H9 (cell line): ENCODE results near the gene ARHGAP24. TPM values are rescaled to one million over a fixed set of nuclear protein-coding genes. Genes with fewer than 3 reads are reported as not detected.

Source experiments
- DNase-seq: peaks from one replicate; pipeline ENCODE4 v3.0.0-alpha.2; 2017
- H2AFZ ChIP-seq: one replicate; pipeline ENCODE4 v1.6.1; 2013; ENCODE audit warnings: mild to moderate bottlenecking, low read length, control low read depth, moderate library complexity
- H2AK5ac ChIP-seq: 2 replicates; pipeline ENCODE4 v1.6.1; 2013; ENCODE audit warnings: low read length, control low read depth, mixed read lengths; ENCODE audit not compliant: insufficient read length
- H2BK120ac ChIP-seq: one replicate; pipeline ENCODE4 v1.6.1; 2013; ENCODE audit warnings: low read depth, mild to moderate bottlenecking, low read length, control low read depth, inconsistent platforms; ENCODE audit not compliant: poor library complexity, severe bottlenecking
- H2BK12ac ChIP-seq: 2 replicates; pipeline ENCODE4 v1.6.1; 2013; ENCODE audit warnings: low read length, control low read depth, mixed read lengths, low read depth; ENCODE audit not compliant: insufficient read length
- H2BK15ac ChIP-seq: 2 replicates; pipeline ENCODE4 v1.6.1; 2013; ENCODE audit warnings: low read depth, low read length, control low read depth
- H2BK20ac ChIP-seq: one replicate; pipeline ENCODE4 v1.6.1; 2013; ENCODE audit warnings: low read depth, mild to moderate bottlenecking, low read length, control low read depth, inconsistent platforms; ENCODE audit not compliant: poor library complexity, severe bottlenecking
- H2BK5ac ChIP-seq: 2 replicates; pipeline ENCODE4 v1.6.1; 2013; ENCODE audit warnings: low read length, control low read depth, mixed read lengths; ENCODE audit not compliant: insufficient read length
- H3K14ac ChIP-seq: 2 replicates; pipeline ENCODE4 v1.6.1; 2013; ENCODE audit warnings: low read length, control low read depth; ENCODE audit not compliant: insufficient read depth
- H3K18ac ChIP-seq: 2 replicates; pipeline ENCODE4 v1.6.1; 2013; ENCODE audit warnings: low read depth, mild to moderate bottlenecking, mixed read lengths, low read length, control low read depth; ENCODE audit not compliant: insufficient read length
- H3K23ac ChIP-seq: 2 replicates; pipeline ENCODE4 v1.6.1; 2013; ENCODE audit warnings: low read length, control low read depth, mixed read lengths, low read depth; ENCODE audit not compliant: insufficient read length
- H3K23me2 ChIP-seq: 2 replicates; pipeline ENCODE4 v1.6.1; 2013; ENCODE audit warnings: low read depth, mild to moderate bottlenecking, mixed read lengths, low read length, control low read depth; ENCODE audit not compliant: insufficient read length, poor library complexity, severe bottlenecking
- H3K27ac ChIP-seq: 2 replicates; pipeline ENCODE4 v1.5.1; 2013; ENCODE audit warnings: low read length, control low read depth, mixed read lengths, low read depth; ENCODE audit not compliant: insufficient read length
- H3K27me3 ChIP-seq: 2 replicates; pipeline ENCODE4 v1.6.1; 2013; ENCODE audit warnings: low read length, control low read depth, inconsistent platforms; ENCODE audit not compliant: insufficient read depth
- H3K4ac ChIP-seq: 2 replicates; pipeline ENCODE4 v1.6.1; 2013; ENCODE audit warnings: low read depth, mild to moderate bottlenecking, control low read depth, inconsistent platforms, low read length, moderate library complexity
- H3K4me1 ChIP-seq: 2 replicates; pipeline ENCODE4 v1.6.1; 2013; ENCODE audit warnings: low read length, control low read depth, inconsistent platforms; ENCODE audit not compliant: insufficient read depth
- H3K4me2 ChIP-seq: 2 replicates; pipeline ENCODE4 v1.6.1; 2013; ENCODE audit warnings: low read length, control low read depth, mixed read lengths; ENCODE audit not compliant: insufficient read length, insufficient read depth
- H3K56ac ChIP-seq: 2 replicates; pipeline ENCODE4 v1.6.1; 2013; ENCODE audit warnings: low read depth, mild to moderate bottlenecking, mixed read lengths, low read length, control low read depth; ENCODE audit not compliant: insufficient read length
- H3K79me1 ChIP-seq: 2 replicates; pipeline ENCODE4 v1.6.1; 2013; ENCODE audit warnings: low read depth, mild to moderate bottlenecking, moderate library complexity, low read length, control low read depth, inconsistent platforms; ENCODE audit not compliant: insufficient read depth, poor library complexity, severe bottlenecking
- H3K79me2 ChIP-seq: 2 replicates; pipeline ENCODE4 v1.6.1; 2013; ENCODE audit warnings: low read length, control low read depth, inconsistent platforms; ENCODE audit not compliant: insufficient read depth
- H3K9ac ChIP-seq: 2 replicates; pipeline ENCODE4 v1.6.1; 2013; ENCODE audit warnings: low read length, control low read depth, mixed read lengths; ENCODE audit not compliant: insufficient read length; ENCODE audit errors: extremely low read depth
- H3K9me3 ChIP-seq: one replicate; pipeline ENCODE4 v1.6.1; 2013; ENCODE audit warnings: low read depth, low read length, inconsistent platforms; ENCODE audit not compliant: control insufficient read depth
- H3T11ph ChIP-seq: one replicate; pipeline ENCODE4 v1.6.1; 2013; ENCODE audit warnings: mild to moderate bottlenecking, low read length, control low read depth, inconsistent platforms
- H4K20me1 ChIP-seq: one replicate; pipeline ENCODE4 v1.6.1; 2013; ENCODE audit not compliant: control insufficient read depth, insufficient read length, insufficient read depth
- H4K5ac ChIP-seq: 2 replicates; pipeline ENCODE4 v1.6.1; 2013; ENCODE audit warnings: low read depth, mild to moderate bottlenecking, mixed read lengths, low read length, control low read depth; ENCODE audit not compliant: insufficient read length
- H4K8ac ChIP-seq: replicated peaks from 2 replicates; pipeline ENCODE4 v1.6.1; 2013; ENCODE audit warnings: low read length, control low read depth, mixed read lengths, low read depth; ENCODE audit not compliant: insufficient read length
- H4K91ac ChIP-seq: 2 replicates; pipeline ENCODE4 v1.6.1; 2013; ENCODE audit warnings: low read depth, mild to moderate bottlenecking, moderate library complexity, mixed read lengths, low read length, control low read depth; ENCODE audit not compliant: insufficient read length
- H3K27ac Mint-ChIP-seq, 3 experiments: 2 replicates in 2 of 3; 3 replicates in 1 of 3; pipeline ENCODE4 v1.8.0; 2020 to 2021; ENCODE audit warnings: mixed read lengths in 3 of 3, mild to moderate bottlenecking in 1 of 3, moderate library complexity in 1 of 3
- H3K27me3 Mint-ChIP-seq: 2 replicates; pipeline ENCODE4 v1.8.0; 2021; ENCODE audit warnings: low read depth, mild to moderate bottlenecking, moderate library complexity, mixed read lengths
- H3K36me3 Mint-ChIP-seq, 3 experiments: 2 replicates in 2 of 3; 3 replicates in 1 of 3; pipeline ENCODE4 v1.8.0; 2020 to 2021; ENCODE audit warnings: low read depth in 3 of 3, mixed read lengths in 3 of 3; ENCODE audit not compliant: insufficient read depth in 1 of 3
- H3K4me1 Mint-ChIP-seq, 2 experiments: 2 replicates each; pipeline ENCODE4 v1.8.0; 2020; ENCODE audit warnings: mixed read lengths in 2 of 2
- H3K4me3 Mint-ChIP-seq, 2 experiments: 2 replicates in 1 of 2; 3 replicates in 1 of 2; pipeline ENCODE4 v1.8.0; 2020 to 2021; ENCODE audit warnings: mild to moderate bottlenecking in 2 of 2, mixed read lengths in 2 of 2, moderate library complexity in 1 of 2
- H3K9me3 Mint-ChIP-seq, 2 experiments: 2 replicates in 1 of 2; 3 replicates in 1 of 2; pipeline ENCODE4 v1.8.0; 2020; ENCODE audit warnings: mild to moderate bottlenecking in 2 of 2, mixed read lengths in 2 of 2, moderate library complexity in 1 of 2
- WGBS: extraction: QIAGEN DNeasy Blood & Tissue Kit; methylation state at CpG from one replicate; pipeline ENCODE4 v1.1.7; 2013; ENCODE audit warnings: missing lambda C conversion rate, low lambda C conversion rate, mixed read lengths; ENCODE audit not compliant: insufficient read length; ENCODE audit errors: extremely low coverage; 5-methylcytosine and 5-hydroxymethylcytosine counted together
- total RNA-seq: library from RNA; stranded (reverse); gene quantifications from 2 replicates; pipeline ENCODE4 v1.2.1, GENCODE V29; 2021
- TF ChIP-seq, protein P1 (sequence below): fragments of 200-600 bp; sonication (generic); conservative IDR thresholded peaks from 3 replicates; pipeline ENCODE4 v1.8.0; 2021; ENCODE audit warnings: antibody characterized with exemption, mild to moderate bottlenecking

The ARHGAP24 gene
- total RNA-seq, 1 experiment from 2014 or later: 0.37 TPM

- no peak overlapping the region for H2BK12ac ChIP-seq
- H2BK120ac ChIP-seq: no peak overlapping the region
- no peaks in the 10 kb centered on the region for H3K79me2 ChIP-seq
- H3K14ac ChIP-seq: no peak overlapping the region
- no peak overlapping the region for H2AK5ac ChIP-seq
- Mint-ChIP-seq H3K27ac (no peak overlapping the region; a peak in 1 of 7 replicates), H3K27me3 (no peaks in the 10 kb centered on the region), H3K4me1 (peaks cover 10 to 17% of the 10 kb centered on the region in 2 experiments), H3K4me3 (no peak overlapping the region), H3K9me3 (no peaks in the 10 kb centered on the region), H3K36me3 (no peaks in the 10 kb centered on the region; a peak in 1 of 7 replicates)
- no peak overlapping the region for H3K4me2 ChIP-seq
- H3K9ac ChIP-seq: no peak overlapping the region
- H3K18ac ChIP-seq: no peak overlapping the region
- H3T11ph ChIP-seq: no peak overlapping the region
- no peaks in the 10 kb centered on the region; the same call in 1 of the 2 replicates for H3K4me1 ChIP-seq
- TF ChIP-seq, protein P1, sequence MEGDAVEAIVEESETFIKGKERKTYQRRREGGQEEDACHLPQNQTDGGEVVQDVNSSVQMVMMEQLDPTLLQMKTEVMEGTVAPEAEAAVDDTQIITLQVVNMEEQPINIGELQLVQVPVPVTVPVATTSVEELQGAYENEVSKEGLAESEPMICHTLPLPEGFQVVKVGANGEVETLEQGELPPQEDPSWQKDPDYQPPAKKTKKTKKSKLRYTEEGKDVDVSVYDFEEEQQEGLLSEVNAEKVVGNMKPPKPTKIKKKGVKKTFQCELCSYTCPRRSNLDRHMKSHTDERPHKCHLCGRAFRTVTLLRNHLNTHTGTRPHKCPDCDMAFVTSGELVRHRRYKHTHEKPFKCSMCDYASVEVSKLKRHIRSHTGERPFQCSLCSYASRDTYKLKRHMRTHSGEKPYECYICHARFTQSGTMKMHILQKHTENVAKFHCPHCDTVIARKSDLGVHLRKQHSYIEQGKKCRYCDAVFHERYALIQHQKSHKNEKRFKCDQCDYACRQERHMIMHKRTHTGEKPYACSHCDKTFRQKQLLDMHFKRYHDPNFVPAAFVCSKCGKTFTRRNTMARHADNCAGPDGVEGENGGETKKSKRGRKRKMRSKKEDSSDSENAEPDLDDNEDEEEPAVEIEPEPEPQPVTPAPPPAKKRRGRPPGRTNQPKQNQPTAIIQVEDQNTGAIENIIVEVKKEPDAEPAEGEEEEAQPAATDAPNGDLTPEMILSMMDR: no peak
- no peak overlapping the region for H4K5ac ChIP-seq
- H3K79me1 ChIP-seq: no peaks in the 10 kb centered on the region
- no peaks in the 10 kb centered on the region for H4K20me1 ChIP-seq
- WGBS: no CpG with 5 or more reads among the region's 1 CpG
- no peaks in the 10 kb centered on the region for H3K27me3 ChIP-seq
- no peak overlapping the region for H3K56ac ChIP-seq
- H3K4ac ChIP-seq: no peak overlapping the region
- H3K27ac ChIP-seq: no peak overlapping the region
- H3K23ac ChIP-seq: no peak overlapping the region
- no peaks in the 10 kb centered on the region for H3K9me3 ChIP-seq
- no peak overlapping the region for H2BK5ac ChIP-seq
- H2AFZ ChIP-seq: no peak overlapping the region
- no peak overlapping the region for H4K8ac ChIP-seq
- no peaks in the 10 kb centered on the region for H3K23me2 ChIP-seq
- H4K91ac ChIP-seq: no peak overlapping the region
- H2BK15ac ChIP-seq: no peak overlapping the region
- H2BK20ac ChIP-seq: no peak overlapping the region
- DNase-seq: no peak
Measured at GRCh38 chr4:85427123-85427522, 47.8 kb upstream of the ARHGAP24 start.
